GM21825 (cell line): ENCODE results near the gene PPP1R9B.

ENCODE experiments used
- ATAC-seq: cut with Tn5 transposase; IDR thresholded peaks from one replicate; pipeline ENCODE4 v1.9.1; 2021; ENCODE audit warnings: mild to moderate bottlenecking, moderate library complexity; ENCODE audit not compliant: unreplicated experiment

PPP1R9B gene

DNA sequence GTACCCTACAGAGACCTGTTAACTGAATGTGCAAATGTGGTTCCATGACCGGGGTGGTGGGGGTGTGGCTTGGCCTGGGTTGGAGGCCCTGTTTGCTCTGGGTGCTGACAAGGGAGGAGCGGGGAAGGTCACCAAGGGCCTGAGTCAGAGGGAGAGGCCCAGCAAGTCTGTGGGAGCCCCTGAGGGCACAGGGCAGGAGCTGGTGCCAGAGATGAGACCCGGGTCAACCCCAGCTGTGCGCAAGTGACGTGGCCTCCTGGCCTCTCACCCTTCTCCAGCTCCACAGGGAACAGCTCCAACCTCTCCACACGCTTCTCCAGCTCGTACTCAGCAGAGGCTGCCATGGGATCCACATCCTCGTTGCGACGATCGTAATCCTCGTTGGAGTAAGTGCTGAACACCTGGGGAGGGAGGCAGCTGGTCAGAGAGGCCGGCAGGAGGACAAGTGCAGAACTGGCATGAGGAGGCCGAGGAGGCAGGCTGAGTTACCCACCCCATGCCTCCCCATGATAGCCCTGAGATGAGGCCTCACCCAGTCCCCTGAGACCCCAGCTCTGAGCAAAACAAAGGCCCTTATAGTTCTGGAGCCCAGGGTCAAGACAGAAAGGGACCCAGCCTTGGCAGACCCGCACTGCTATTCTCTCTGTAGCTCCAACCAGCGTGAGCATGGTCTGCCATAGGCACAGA, 5.5 kb downstream of the PPP1R9B start:
- ATAC-seq, result no peak

DNA sequence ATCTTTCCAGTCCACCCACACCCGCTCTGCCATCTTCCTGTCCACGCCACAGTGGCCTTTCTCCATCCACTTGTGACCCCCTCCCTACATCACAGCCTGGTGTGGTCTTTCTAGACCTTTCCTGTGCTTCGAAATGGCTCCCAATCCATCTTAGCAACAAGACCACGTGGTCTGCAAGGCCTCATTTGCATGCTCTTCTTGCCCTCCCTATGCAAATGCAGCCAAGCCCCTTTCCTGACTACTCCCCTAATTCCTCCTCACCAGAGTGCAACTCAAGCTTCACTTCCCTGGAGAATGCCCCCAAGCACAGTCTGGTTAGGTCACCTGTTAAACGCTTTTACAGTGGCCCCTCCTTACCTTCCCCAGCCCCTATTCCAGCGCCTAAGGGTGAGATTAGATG, 6.1 kb downstream of the PPP1R9B start:
- no peak for ATAC-seq

DNA sequence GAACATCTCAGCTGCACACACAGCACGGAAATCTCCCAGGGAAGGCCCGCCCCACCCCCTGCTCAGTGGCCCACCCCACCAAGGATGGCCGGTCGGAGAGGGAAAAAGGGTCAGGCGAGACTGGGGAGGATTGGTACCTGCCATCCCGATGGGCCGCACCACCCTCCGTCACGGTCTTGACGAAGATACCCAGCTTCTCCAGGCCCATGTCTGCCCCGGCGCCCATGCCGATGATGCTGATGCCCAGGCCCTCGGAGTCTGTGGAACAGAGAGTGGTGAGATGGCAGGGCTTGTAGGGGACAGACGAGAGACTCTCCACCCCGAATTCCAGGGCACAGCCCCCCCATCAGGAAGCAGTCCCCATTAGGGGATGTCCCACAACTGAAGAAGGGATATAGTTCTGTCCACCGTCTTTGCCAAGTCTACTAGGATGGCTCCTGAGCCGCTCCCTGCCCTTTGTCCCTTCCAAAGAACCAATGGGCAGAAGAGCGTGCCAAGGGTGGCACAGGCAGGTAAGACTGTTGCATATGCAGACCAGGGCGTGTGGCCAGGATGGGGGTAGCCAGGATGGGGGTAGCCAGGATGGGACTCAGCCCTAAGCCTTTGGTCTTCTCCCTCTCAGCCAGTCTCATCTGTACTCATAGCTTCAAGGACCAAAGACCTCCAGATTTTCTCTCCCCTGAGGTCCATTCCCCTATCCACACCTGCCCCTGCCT, 6.9 kb downstream of the PPP1R9B start:
- ATAC-seq, result no peak

DNA sequence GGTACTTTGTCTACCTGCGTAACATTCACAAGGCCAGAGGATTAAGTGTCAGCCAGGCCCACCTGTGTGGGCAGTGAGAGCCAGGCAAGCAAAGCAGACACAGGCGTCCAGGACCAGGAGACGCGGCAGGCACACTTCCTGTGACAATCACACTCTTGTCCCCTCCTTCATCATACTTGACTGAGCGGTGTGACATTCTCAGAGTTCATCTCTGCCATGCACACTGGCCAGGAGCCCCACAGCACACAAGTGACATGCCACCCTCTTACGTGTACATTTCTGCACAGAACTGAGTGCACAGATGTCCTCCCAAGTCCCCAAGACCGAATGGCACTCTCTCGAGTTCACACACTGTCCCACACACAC, 8.7 kb downstream of the PPP1R9B start:
- ATAC-seq, result no peak

DNA sequence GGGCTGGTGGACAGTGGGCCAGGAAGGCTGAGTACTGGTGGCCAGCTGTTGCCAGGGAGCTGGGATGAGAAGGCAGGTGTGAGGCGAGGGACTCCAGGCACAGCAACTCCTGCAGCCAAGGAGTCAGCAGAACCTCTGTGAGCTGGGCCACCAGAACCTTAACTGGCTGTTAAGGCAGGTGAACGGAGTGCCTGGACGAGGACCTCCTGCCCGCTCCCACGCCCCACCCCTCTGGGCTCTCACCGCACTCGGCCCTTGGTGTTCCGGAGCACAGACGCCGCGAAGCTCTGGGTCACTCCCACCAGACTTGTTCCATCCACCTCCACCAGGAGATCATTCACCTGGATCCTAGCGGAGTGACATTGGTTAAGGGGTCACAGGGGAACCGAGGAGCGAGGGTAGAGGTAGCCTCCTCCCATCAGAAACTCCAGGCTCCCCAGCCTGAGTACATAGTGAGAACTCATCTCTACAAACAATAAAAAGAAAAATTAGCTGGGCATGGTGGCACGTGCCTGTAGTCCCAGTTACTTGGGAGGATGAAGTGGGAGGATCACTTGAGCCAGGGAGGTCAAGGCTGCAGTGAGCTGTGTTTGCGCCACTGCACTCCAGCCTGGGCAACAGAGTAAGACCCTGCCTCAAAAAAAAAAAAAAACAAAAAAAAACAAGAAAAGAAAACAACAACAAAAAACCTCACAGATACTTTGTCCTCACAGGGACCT, 9.3 kb downstream of the PPP1R9B start:
- ATAC-seq, result no peak

DNA sequence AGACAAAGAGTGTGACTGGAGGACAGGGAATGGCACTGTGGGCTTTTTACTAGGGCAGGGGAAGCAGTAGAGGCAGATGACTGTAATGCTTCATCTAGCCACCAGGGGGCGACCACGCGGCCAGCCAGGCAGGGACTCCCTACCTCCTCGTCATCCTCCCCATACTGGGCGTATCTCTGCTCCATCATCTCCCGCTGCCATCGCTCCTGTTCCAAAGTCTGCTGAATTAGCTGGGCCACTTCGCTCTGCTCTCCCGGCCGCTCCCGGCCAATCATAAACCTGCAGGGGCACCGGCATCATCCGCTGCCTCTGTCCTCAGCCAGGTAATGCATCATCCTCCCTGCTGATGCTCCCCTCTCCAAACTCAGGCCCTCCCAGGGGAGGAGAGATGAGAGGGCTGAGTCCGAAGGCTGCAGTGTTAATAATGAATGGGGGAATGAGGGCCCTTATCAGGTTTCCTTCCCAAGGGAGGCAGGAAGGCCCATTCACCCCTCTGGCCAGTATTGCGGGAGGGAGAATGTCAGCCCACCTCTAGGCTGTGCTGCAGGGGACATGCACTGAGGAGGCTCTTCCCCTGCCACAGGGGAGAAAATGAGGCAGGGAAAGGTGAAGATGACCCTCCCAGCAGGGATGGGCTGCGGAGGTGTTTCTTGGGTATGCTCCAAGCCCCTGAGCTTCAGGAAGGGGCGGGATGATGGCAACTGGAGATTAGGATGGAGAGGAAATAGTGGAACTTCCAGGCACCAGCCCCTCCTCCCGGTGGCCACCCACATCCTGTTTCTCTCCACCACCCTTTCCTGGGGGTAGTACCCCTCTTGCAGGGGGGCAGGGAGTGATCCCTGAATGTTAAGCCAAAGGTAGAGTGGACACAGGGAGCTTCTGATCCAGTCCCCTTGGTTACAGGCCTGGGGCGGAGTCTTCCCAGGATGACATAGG, 10.3 kb downstream of the PPP1R9B start:
- peak; percentile 48 for ATAC-seq

DNA sequence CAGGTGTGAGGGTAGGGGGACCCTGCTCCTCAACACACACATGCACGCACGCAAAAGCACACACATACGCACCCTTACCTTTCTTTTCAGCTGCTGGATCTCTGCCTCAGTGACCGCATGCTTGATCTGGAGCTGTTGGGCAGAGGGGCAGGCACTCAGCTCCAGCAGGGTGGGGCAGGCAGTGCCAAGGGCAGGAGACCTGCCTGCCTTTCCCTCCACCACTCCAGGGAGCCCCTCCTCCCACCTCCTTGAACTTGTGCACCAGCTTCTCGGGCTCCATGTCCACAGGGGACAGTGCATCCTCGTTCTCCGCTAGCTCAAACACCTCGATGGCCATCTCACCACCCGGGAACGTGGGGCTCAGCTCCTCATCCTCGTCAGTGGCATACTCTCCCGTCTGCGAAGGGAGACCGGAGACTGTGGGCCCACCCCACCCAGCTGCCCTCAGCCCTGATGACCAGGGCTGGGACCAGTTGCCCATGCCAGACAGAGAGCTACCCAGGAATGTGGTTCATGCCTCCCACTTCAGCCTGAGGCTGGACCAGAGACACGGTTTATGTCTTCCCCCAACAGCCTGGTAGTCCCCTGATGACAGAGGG, 11.2 kb downstream of the PPP1R9B start:
- ATAC-seq, result no peak

DNA sequence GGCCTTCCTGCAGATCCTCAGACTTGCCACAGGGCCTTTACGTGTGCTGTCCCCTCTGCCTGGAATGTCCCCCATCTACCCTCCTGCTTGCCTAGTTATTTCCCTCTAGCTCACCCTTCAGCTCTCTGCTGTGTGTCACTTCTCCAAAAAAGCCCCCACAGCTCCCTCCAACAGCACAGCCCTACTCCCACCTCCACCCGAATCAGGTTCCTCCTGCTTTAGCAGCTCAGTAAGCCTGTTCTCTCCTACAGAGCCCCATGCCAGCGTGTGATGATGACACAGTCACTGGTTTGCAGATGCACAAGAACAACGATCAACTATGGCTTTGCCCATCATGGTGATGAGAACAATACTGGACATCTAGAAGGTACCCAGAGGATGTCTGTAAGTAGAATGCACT, 13.4 kb downstream of the PPP1R9B start:
- no peak for ATAC-seq

DNA sequence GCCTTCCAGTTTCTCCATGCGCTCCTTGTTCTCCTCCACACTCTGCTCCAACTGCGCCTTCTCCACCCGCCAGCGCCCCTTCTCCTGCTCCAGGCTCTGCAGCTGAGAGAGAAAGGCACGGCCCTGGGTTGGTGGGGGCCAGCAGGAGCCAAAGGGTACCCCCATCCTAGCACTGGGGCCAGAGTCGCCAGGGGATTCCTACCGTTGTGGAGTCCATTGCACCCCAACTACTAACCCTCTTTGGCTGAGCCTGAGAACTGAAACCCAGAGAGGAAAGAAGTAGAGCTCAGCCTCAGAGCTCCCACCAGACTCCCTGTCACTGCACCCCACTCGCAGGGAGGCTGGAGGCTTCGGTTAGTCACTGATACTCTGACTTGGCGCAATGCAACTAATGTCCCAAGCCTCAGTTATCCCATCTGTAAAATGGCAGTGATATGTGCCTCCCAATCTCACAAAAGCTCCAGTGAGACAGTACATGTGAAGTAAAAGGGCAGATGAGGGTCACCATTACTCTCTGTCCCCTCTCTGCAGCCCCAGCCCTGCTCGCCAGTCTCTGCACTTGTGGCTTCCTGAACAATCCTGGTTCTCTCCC, 14.3 kb downstream of the PPP1R9B start:
- ATAC-seq, result no peak

DNA sequence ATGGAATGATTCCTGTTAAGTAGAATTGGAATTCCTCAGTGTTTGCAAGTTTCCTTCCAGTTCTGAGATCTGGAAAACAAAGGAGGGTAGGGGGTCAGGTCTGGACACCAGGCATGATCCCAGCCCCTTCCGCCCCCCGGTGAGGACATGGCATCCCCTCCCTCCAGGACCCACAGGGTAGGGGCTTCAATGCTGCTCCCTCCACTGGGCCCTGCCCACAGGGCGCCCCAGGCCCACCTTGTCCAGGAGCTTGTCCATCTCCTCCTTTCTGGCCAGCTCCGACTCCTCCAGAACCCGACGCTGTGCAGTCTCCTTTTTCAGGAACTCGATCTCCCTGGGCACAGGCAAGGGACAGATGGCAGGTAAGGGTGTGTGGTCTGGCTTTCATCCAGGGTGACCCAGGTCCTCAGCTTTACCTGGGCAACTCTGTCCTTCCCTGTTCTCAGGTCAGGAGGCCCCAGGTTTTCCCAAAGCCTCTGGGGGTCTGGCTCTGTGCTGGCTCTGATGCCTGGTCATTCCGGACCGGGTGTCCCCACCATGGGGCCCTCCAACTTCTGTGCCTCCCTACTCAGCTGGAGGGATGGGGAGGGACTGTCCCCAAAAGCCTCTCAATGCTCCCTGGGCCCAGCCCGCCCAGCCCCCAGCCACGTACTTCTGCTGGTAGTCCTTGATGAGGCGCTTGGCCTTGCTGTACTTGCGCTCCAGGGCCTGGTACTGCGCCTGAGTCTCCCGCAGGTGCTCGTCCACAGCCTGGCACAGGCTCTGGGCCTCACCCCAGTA, 15.0 kb downstream of the PPP1R9B start:
- no peak for ATAC-seq

DNA sequence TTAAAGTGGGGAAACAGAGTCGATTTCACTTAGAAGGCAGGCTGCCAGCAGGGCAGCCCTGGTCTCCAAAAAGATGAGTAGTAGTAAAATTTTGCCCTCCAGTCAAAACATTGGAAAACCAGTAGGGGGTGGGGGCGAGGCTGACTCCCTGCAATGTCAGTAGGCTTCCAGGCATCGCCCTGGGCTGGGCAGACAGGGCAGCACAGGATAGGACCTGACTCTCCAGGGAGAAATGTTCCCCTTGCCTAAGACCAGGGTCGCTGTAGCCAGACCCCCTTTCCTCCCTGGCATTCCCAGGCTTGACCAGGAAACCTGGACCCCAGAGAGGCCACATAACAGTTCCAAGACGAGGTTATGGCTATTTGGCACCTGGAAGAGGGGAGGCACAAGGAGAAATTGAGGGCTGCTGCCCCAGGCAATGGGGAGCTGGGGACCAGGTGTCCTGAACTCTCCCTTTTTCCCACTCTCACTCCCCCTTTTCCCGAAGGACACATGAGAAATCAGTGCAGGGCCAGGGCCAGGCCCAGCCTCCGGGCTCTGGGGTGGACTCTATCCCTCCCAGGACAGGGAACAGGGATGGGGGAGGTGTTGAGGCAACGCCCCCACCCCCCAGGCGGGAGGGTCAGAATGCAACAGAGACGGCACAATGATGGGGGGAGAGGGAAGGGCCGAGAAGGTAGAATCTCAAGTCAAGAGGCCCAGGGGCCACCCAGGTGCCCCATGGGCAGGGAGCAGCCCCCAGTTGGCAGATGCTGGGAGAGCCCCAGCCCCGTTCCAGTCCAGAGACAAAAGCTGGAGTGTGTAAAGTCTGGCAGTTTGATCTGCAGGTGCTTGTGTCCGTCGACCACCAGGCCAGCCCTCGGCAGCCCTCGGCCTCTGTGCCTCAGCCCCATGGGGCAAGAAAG, 16.0 kb downstream of the PPP1R9B start:
- ATAC-seq, result no peak

DNA sequence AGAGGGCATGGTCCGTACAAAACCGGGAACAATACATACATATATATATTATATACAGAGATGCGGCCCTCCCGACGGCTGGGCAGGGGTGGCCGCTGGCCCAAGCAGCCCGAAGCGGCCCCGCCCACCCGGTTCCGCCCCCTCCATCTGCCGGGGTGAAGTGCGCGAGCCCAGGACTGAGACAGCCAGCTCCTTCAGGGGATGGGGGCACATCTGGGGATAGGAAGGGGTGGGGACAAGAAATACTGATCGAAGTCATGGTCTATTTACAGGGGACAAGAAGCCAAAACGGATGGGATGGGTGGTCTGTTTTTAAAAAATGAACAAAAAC, 16.7 kb downstream of the PPP1R9B start:
- no peak for ATAC-seq

DNA sequence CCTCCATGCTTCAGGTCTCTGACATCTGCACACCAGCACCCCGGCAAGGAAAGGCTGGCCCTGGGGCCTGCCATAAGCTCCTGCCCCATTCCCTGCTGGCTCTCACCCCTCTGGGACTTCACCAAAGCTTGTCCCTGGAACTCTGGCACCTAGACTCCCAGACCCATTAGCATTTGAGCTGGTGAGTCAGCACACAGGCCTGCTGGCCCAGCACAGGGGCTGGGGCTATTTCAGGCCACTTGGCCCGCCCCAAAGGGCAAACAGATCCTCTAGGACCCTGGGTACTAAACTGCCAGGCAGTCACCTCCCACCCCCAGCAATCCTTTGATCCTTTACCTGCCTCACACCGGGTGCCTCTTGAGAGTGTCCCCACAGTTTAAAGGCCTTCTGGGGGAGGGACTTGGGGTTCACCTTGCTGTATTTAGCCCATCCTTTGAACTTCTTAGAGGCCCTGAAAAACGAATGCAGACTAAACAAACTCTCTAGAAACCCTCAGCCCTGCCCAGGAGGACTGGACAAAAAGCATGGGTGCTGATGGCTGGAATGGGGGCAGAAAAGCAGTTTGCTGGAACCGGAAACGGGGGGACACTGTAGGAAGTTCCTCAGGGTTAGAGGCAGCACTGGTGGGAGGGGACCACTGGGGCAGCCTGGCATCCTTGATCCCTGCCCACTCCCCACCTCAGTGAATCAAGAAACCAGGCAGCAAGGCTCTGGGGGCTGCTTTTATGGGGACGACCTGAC, 17.3 kb downstream of the PPP1R9B start:
- ATAC-seq, result no peak

DNA sequence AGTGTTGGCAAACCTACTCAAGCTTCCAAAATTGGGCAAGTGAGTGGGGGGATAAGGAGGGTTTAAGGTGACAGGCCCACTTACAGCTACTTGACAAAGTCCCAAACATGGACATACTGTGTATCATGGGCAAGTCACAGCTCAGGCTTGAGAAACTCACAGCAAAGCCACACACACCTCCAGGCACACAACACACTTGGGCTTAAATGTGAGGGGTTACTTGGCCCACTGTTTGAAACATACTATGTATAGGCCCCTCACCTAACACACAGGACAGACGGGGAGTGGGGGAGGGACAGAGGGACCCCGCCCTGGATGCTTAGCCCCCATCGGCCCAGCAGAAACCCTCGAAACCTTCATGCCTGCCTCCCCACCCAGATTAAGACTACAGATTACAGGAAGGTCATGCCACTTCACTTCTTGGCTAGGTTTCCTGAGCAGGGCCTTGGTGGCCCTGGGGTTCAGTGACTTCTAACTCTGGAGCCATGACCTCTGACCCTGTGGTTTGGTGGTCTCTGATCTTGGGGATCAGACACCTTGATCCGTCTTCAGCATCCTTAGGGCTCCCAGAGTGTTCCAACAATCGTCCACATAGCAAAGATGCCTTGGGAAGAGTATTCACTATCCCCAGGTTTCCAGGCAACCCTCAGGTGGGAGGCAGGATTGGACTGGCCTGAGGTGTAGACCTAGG, 18.2 kb downstream of the PPP1R9B start:
- no peak for ATAC-seq

DNA sequence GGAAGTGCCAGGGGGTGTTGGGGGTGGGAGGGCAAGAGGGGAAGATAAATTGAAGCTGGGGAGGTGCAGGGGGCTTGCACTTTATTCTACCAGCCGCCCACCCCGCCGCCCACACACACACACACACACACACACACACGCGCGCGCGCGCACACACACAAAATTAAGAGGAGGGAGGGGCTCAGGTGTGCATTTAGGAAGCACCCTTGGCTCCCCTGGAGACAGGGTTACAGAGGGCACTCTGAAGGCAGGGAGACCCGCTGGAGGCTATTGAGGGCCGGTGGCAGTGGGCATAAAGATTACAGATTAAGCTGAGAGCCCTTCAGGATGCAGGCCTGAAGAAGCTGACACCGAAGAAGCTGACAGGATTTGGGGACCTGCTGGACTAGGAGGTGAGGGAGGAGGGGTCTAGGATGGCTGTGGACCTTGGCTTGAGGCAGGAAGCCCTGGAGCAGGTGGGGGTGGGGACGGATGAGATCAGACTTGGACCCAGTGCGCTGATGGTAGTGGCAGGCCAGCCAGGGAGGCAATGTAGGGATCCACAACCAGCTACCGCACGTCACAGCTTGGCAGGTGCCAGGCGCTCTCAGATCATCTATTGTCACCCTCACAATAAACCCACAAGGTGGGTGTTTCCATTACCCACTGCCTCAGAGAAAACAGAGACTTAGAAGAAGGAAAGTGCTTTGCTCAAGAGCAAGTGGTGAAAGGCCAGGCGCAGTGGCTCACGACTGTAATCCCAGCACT, 19.7 kb downstream of the PPP1R9B start:
- no peak for ATAC-seq

DNA sequence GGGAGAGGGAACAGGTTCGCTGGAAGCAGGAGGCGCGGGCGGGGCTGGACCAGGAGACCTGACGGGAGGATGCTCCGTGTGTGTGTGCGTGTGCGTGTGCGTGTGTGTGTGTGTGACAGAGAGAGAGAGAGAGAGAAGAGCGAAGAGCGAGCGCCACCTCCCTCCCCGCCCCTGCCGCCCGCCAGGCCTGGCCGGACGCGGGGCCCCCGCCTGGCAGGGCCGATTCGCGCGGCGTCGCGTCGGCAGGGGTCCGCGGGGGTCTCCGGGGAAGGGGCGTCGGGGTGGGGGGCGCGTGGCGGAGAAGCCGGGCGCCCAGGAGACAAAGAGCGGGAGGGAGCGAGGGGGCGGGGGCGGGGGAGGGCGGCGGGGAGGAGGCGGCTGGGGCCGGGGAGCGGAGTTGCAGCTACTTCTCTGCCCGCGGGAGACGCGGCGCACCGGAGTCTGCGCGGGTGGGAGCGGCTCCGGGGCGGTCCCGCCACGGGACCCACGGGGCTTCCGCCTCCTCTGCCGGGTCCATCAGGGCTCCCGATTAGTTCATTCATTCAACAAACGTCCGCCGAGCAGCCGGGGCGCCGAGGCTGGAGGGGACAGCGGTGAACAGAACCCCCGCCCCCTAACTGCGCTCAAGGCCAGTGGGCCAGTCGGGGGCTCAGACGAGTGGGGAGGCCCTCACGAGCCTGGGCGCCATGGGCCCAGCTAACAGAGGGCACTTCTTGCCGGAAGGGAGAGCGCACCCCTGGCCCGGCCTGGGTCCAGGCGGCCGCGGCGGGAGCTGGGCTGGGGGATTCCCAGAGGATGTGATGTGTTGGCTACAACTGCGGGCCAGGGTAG, 20.5 kb downstream of the PPP1R9B start, which contains the start of gene SAMD14:
Gene SAMD14, minus strand, starts transcription at position 433 of the 831 bp plus-strand sequence. CDS start 5,201 bp downstream, outside the sequence.
- no peak for ATAC-seq
